A549 (cell line): ENCODE data around the gene CERK. TPM values are rescaled to one million over a fixed set of nuclear protein-coding genes. Genes with fewer than 3 reads are reported as not detected.

ENCODE experiments used
- ATAC-seq, 2 experiments: fragments of 200-7000 bp in 1 of 2; fragments of >200 bp in 1 of 2; cut with Nextera tagmentation in 1 of 2; cut with Tn5 transposase in 1 of 2; 3 replicates each; pipeline versions ENCODE4 v1.8.0 to v1.9.1; 2018 to 2020; ENCODE audit warnings: mild to moderate bottlenecking in 1 of 2, moderate library complexity in 1 of 2
- CTCF ChIA-PET: fragments of 300-600 bp; sonication (Branson Sonifier 250); formaldehyde crosslinking; extraction: SDS; loops from one replicate; lab custom pipeline; 2021; ENCODE audit warnings: antibody characterized with exemption, inconsistent platforms; lab: Yijun Ruan, JAX
- POLR2A ChIA-PET: fragments of 350-600 bp; formaldehyde crosslinking; extraction: SDS; loops from one replicate; lab custom pipeline; 2021; ENCODE audit warnings: antibody characterized with exemption, inconsistent platforms; lab: Yijun Ruan, JAX
- DNase-seq, 2 experiments: peaks; one replicate each; pipeline versions ENCODE4 v3.0.0 to v3.0.0-alpha.2; 2011 to 2016; ENCODE audit warnings: low read depth in 1 of 2, low spot score in 1 of 2
- FAIRE-seq: peaks from 2 replicates; lab custom pipeline; 2011; peaks lifted over from hg19 to GRCh38; lab: Jason Lieb, UNC
- H3K27ac ChIP-seq, 2 experiments: fragments of >200 bp; sonication (Bioruptor Twin); formaldehyde crosslinking; 3 replicates each; pipeline ENCODE4 v1.5.1; 2016 to 2017
- H3K4me1 ChIP-seq: fragments of >200 bp; sonication (Bioruptor Twin); formaldehyde crosslinking; 3 replicates; pipeline ENCODE4 v1.6.1; 2016
- H3K4me2 ChIP-seq: fragments of >200 bp; sonication (Bioruptor Twin); formaldehyde crosslinking; 3 replicates; pipeline ENCODE4 v1.6.1; 2016
- H3K4me3 ChIP-seq: fragments of >200 bp; sonication (Bioruptor Twin); formaldehyde crosslinking; 3 replicates; pipeline ENCODE4 v1.5.1; 2016
- H3K9me3 ChIP-seq: fragments of >200 bp; sonication (Bioruptor Twin); formaldehyde crosslinking; 3 replicates; pipeline ENCODE4 v1.6.1; 2016
- CBX2 ChIP-seq: fragments of 200-600 bp; sonication (generic); IDR thresholded peaks from 2 replicates; pipeline ENCODE4 v1.6.1; 2016; ENCODE audit warnings: low read depth, mild to moderate bottlenecking, borderline replicate concordance
- CEBPB ChIP-seq, 2 experiments: fragments of >200 bp in 1 of 2; sonication (Bioruptor Twin) in 1 of 2; formaldehyde crosslinking in 1 of 2; IDR thresholded peaks; 2 replicates each; pipeline ENCODE4 v1.6.1; 2012 to 2016
- EHF ChIP-seq: fragments of 250-450 bp; sonication (Bioruptor Pico); IDR thresholded peaks from 2 replicates; pipeline ENCODE4 v1.5.0; 2020; ENCODE audit warnings: mild to moderate bottlenecking
- EP300 ChIP-seq, 2 experiments: fragments of >200 bp; sonication (Bioruptor Twin); formaldehyde crosslinking; IDR thresholded peaks; 2 replicates in 1 of 2; 3 replicates in 1 of 2; pipeline ENCODE4 v1.6.1; 2016 to 2017
- ESRRA ChIP-seq: fragments of 150-350 bp; IDR thresholded peaks from 2 replicates; pipeline ENCODE4 v1.6.1; 2014; ENCODE audit warnings: mild to moderate bottlenecking, low read length, borderline replicate concordance
- GATA3 ChIP-seq: IDR thresholded peaks from 2 replicates; pipeline ENCODE4 v1.6.1; 2012; ENCODE audit warnings: borderline replicate concordance
- HES2 ChIP-seq: fragments of >200 bp; sonication (Bioruptor Twin); formaldehyde crosslinking; IDR thresholded peaks from 2 replicates; pipeline ENCODE4 v1.6.1; 2016
- HEYL ChIP-seq: fragments of 250-450 bp; sonication (Bioruptor Pico); IDR thresholded peaks from 2 replicates; pipeline ENCODE4 v1.8.0; 2021; ENCODE audit warnings: mild to moderate bottlenecking, moderate library complexity
- HOXB13 ChIP-seq: fragments of 250-450 bp; sonication (Bioruptor Pico); IDR thresholded peaks from 2 replicates; pipeline ENCODE4 v1.5.0; 2020; ENCODE audit warnings: low read depth, mild to moderate bottlenecking, moderate library complexity
- JUN ChIP-seq, 2 experiments: fragments of >200 bp; sonication (Bioruptor Twin); formaldehyde crosslinking; IDR thresholded peaks; 2 replicates in 1 of 2; 3 replicates in 1 of 2; pipeline ENCODE4 v1.6.1; 2016 to 2017
- POLR2A ChIP-seq: IDR thresholded peaks from 2 replicates; pipeline ENCODE4 v1.6.1; 2012; ENCODE audit warnings: mild to moderate bottlenecking, low read length
- RARB ChIP-seq: fragments of 250-450 bp; sonication (Bioruptor Pico); IDR thresholded peaks from 2 replicates; pipeline ENCODE4 v1.8.0; 2021; ENCODE audit warnings: mild to moderate bottlenecking, moderate library complexity
- RCOR1 ChIP-seq: fragments of 150-350 bp; IDR thresholded peaks from 2 replicates; pipeline ENCODE4 v1.6.1; 2014; ENCODE audit warnings: antibody characterized with exemption, low read length, low read depth
- RFX5 ChIP-seq: fragments of 450-650 bp; IDR thresholded peaks from 2 replicates; pipeline ENCODE4 v1.7.1; 2014; ENCODE audit warnings: antibody characterized with exemption, mild to moderate bottlenecking, moderate library complexity
- RNF2 ChIP-seq: fragments of 200-600 bp; sonication (generic); IDR thresholded peaks from 2 replicates; pipeline ENCODE4 v1.6.1; 2016; ENCODE audit warnings: low read depth, mild to moderate bottlenecking, antibody characterized with exemption, moderate library complexity, borderline replicate concordance
- TFCP2L1 ChIP-seq: fragments of 250-450 bp; sonication (Bioruptor Pico); IDR thresholded peaks from 2 replicates; pipeline ENCODE4 v1.5.0; 2021; ENCODE audit warnings: mild to moderate bottlenecking
- TP53 ChIP-seq: fragments of 250-450 bp; sonication (Bioruptor Pico); IDR thresholded peaks from 2 replicates; pipeline ENCODE4 v1.5.0; 2021; ENCODE audit warnings: mild to moderate bottlenecking, moderate library complexity
- ZC3H11A ChIP-seq: fragments of 450-650 bp; IDR thresholded peaks from 2 replicates; pipeline ENCODE4 v1.6.1; 2014; ENCODE audit warnings: antibody characterized with exemption, mild to moderate bottlenecking
- ZFP36 ChIP-seq: fragments of 450-650 bp; IDR thresholded peaks from 2 replicates; pipeline ENCODE4 v1.6.1; 2014; ENCODE audit warnings: borderline replicate concordance; ENCODE audit not compliant: partially characterized antibody
- ZNF302 ChIP-seq: fragments of 250-450 bp; sonication (Bioruptor Pico); IDR thresholded peaks from 2 replicates; pipeline ENCODE4 v1.9.0; 2021; ENCODE audit warnings: inconsistent platforms, mild to moderate bottlenecking, moderate library complexity
- WGBS: methylation state at CpG from one replicate; pipeline ENCODE4 v1.1.6; 2017; ENCODE audit errors: missing lambda C conversion rate; 5-methylcytosine and 5-hydroxymethylcytosine counted together
- polyA plus RNA-seq, 4 experiments: library from polyadenylated mRNA; depleted of rRNA in 3 of 4; stranded (reverse); fragments of >200 nt; fragmentation: RNase III in 1 of 4; extraction: RNeasy Plus Mini Kit Qiagen cat#74134 plus additional on column Dnase treatment in 1 of 4; gene quantifications; 2 replicates in 3 of 4; 3 replicates in 1 of 4; pipeline ENCODE4 v1.2.3, GENCODE V29; 2011 to 2017
- TF ChIP-seq, protein P1 (sequence below): fragments of 450-650 bp; IDR thresholded peaks from 2 replicates; pipeline ENCODE4 v1.6.1; 2014; ENCODE audit warnings: antibody characterized with exemption
- TF ChIP-seq, protein P2 (sequence below): fragments of 150-350 bp; IDR thresholded peaks from 2 replicates; pipeline ENCODE4 v1.6.1; 2014; ENCODE audit warnings: low read depth, mild to moderate bottlenecking, low read length
- TF ChIP-seq, protein P3 (sequence below): fragments of >200 bp; sonication (Bioruptor Twin); formaldehyde crosslinking; IDR thresholded peaks from 3 replicates; pipeline ENCODE4 v1.5.1; 2016
- TF ChIP-seq, protein P4 (sequence below): fragments of 200-600 bp; sonication (generic); IDR thresholded peaks from 2 replicates; pipeline ENCODE4 v1.6.1; 2016; ENCODE audit warnings: antibody characterized with exemption, mild to moderate bottlenecking, moderate library complexity
- TF ChIP-seq, protein P5 (sequence below): fragments of >200 bp; sonication (Bioruptor Twin); formaldehyde crosslinking; IDR thresholded peaks from 3 replicates; pipeline ENCODE4 v1.6.1; 2016
- TF ChIP-seq, protein P6 (sequence below): fragments of 250-450 bp; sonication (Bioruptor Pico); IDR thresholded peaks from 2 replicates; pipeline ENCODE4 v1.5.0; 2020; ENCODE audit warnings: low read depth, mild to moderate bottlenecking, moderate library complexity

Gene CERK
- polyA plus RNA-seq, 2 of the 4 experiments (the other 2 are of a cell fraction), result 13.1 to 15.6 TPM

DNA sequence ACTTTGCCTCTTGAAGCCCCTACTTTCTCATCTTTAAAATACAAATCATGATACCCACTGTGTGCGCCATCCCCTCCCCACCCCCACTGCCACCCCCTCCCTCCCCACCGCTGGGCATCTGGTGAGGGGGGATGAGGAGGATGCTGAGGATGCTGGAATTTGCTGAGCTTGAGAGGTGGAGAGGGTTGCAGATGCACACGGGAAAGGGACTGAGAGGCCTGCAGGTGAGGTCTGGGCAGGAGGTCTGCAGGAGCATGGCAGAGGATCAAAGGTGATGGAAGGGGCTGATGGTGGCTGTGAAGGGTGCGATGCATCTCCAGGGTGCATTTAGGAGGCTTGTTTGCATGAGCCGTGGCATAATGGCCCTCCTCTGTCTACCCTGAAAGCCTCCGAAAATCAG, 16.8 kb upstream of the CERK start:
- Histone ChIP-seq H3K4me1 (peaks cover 39% of the 10 kb centered on the region), H3K4me3 (no peak overlapping the region), H3K27ac (peak overlapping the region; percentile 92 to 96), H3K4me2 (peak overlapping the region; percentile 59), H3K9me3 (peaks cover 11% of the 10 kb centered on the region; the same call in 2 of the 3 replicates)
- 79% methylated on average over 6 of the region's 6 CpGs for WGBS
- ATAC-seq (no peak), FAIRE-seq (no peak), DNase-seq (no peak)
- TF ChIP-seq, protein P1, sequence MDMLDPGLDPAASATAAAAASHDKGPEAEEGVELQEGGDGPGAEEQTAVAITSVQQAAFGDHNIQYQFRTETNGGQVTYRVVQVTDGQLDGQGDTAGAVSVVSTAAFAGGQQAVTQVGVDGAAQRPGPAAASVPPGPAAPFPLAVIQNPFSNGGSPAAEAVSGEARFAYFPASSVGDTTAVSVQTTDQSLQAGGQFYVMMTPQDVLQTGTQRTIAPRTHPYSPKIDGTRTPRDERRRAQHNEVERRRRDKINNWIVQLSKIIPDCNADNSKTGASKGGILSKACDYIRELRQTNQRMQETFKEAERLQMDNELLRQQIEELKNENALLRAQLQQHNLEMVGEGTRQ, result no peak
- TF ChIP-seq, protein P2, sequence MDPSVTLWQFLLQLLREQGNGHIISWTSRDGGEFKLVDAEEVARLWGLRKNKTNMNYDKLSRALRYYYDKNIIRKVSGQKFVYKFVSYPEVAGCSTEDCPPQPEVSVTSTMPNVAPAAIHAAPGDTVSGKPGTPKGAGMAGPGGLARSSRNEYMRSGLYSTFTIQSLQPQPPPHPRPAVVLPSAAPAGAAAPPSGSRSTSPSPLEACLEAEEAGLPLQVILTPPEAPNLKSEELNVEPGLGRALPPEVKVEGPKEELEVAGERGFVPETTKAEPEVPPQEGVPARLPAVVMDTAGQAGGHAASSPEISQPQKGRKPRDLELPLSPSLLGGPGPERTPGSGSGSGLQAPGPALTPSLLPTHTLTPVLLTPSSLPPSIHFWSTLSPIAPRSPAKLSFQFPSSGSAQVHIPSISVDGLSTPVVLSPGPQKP, result no peak
- no peak for TF ChIP-seq EP300 (IDR thresholded peaks at IDR 0.05)
- TF ChIP-seq RARB (CRISPR knock-in tag), result no peak
- no peak for TF ChIP-seq JUN (IDR thresholded peaks at IDR 0.05)
- TF ChIP-seq, protein P3, sequence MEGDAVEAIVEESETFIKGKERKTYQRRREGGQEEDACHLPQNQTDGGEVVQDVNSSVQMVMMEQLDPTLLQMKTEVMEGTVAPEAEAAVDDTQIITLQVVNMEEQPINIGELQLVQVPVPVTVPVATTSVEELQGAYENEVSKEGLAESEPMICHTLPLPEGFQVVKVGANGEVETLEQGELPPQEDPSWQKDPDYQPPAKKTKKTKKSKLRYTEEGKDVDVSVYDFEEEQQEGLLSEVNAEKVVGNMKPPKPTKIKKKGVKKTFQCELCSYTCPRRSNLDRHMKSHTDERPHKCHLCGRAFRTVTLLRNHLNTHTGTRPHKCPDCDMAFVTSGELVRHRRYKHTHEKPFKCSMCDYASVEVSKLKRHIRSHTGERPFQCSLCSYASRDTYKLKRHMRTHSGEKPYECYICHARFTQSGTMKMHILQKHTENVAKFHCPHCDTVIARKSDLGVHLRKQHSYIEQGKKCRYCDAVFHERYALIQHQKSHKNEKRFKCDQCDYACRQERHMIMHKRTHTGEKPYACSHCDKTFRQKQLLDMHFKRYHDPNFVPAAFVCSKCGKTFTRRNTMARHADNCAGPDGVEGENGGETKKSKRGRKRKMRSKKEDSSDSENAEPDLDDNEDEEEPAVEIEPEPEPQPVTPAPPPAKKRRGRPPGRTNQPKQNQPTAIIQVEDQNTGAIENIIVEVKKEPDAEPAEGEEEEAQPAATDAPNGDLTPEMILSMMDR, result no peak
- TF ChIP-seq ZC3H11A, result no peak
- ChIA-PET POLR2A (interaction anchor here (1.3 to 1.7 kb wide), 2 partner anchors 8 to 9 kb away, joined by 3 to 16 read pairs; partner anchors contain the start of gene TBC1D22A), CTCF (interaction anchor here (1.0 to 1.8 kb wide), 3 partner anchors 10 to 44 kb away, joined by 3 to 6 read pairs (median 4); no protein-coding TSS in a partner anchor)

GRCh38 chr22:46754110-46754799, 16.2 kb upstream of the CERK start:
- ChIA-PET POLR2A (interaction anchor here (1.3 to 1.7 kb wide), 2 partner anchors 8 to 10 kb away, joined by 3 to 16 read pairs; partner anchors contain the start of gene TBC1D22A), CTCF (interaction anchor here (1.0 to 1.8 kb wide), 3 partner anchors 10 to 45 kb away, joined by 3 to 6 read pairs (median 4); no protein-coding TSS in a partner anchor)
- H3K27ac ChIP-seq, result peak overlapping the region; percentile 92 to 96
- ATAC-seq (peak; percentile 91 to 92), FAIRE-seq (peak; percentile 67), DNase-seq (peak; percentile 90 to 92)
- H3K4me1 ChIP-seq, result peaks cover 44% of the 10 kb centered on the region
- H3K4me2 ChIP-seq, result peak overlapping the region; percentile 59
- 3% methylated on average over 7 of the region's 14 CpGs for WGBS
- H3K9me3 ChIP-seq, result peaks cover 11% of the 10 kb centered on the region; the same call in 2 of the 3 replicates
- no peak overlapping the region for H3K4me3 ChIP-seq
- TF ChIP-seq, protein P4, sequence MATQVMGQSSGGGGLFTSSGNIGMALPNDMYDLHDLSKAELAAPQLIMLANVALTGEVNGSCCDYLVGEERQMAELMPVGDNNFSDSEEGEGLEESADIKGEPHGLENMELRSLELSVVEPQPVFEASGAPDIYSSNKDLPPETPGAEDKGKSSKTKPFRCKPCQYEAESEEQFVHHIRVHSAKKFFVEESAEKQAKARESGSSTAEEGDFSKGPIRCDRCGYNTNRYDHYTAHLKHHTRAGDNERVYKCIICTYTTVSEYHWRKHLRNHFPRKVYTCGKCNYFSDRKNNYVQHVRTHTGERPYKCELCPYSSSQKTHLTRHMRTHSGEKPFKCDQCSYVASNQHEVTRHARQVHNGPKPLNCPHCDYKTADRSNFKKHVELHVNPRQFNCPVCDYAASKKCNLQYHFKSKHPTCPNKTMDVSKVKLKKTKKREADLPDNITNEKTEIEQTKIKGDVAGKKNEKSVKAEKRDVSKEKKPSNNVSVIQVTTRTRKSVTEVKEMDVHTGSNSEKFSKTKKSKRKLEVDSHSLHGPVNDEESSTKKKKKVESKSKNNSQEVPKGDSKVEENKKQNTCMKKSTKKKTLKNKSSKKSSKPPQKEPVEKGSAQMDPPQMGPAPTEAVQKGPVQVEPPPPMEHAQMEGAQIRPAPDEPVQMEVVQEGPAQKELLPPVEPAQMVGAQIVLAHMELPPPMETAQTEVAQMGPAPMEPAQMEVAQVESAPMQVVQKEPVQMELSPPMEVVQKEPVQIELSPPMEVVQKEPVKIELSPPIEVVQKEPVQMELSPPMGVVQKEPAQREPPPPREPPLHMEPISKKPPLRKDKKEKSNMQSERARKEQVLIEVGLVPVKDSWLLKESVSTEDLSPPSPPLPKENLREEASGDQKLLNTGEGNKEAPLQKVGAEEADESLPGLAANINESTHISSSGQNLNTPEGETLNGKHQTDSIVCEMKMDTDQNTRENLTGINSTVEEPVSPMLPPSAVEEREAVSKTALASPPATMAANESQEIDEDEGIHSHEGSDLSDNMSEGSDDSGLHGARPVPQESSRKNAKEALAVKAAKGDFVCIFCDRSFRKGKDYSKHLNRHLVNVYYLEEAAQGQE, result no peak
- TF ChIP-seq HOXB13 (no peak), CEBPB (IDR thresholded peaks at IDR 0.05) (no peak), HES2 (no peak), TFCP2L1 (CRISPR knock-in tag) (no peak), RCOR1 (no peak), CBX2 (no peak), ESRRA (no peak), GATA3 (0 out of 2 replicates have a peak, but pooled peaks have one; percentile 41), RNF2 (no peak), ZFP36 (no peak), ZC3H11A (no peak), EHF (CRISPR knock-in tag) (no peak), HEYL (CRISPR knock-in tag) (no peak), ZNF302 (CRISPR knock-in tag) (no peak), POLR2A (peak; percentile 51; the same call in 1 of the 2 replicates), RFX5 (no peak), TP53 (CRISPR knock-in tag) (no peak)
- TF ChIP-seq, protein P5, sequence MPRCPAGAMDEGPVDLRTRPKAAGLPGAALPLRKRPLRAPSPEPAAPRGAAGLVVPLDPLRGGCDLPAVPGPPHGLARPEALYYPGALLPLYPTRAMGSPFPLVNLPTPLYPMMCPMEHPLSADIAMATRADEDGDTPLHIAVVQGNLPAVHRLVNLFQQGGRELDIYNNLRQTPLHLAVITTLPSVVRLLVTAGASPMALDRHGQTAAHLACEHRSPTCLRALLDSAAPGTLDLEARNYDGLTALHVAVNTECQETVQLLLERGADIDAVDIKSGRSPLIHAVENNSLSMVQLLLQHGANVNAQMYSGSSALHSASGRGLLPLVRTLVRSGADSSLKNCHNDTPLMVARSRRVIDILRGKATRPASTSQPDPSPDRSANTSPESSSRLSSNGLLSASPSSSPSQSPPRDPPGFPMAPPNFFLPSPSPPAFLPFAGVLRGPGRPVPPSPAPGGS, result no peak
- TF ChIP-seq, protein P6, sequence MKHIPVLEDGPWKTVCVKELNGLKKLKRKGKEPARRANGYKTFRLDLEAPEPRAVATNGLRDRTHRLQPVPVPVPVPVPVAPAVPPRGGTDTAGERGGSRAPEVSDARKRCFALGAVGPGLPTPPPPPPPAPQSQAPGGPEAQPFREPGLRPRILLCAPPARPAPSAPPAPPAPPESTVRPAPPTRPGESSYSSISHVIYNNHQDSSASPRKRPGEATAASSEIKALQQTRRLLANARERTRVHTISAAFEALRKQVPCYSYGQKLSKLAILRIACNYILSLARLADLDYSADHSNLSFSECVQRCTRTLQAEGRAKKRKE (CRISPR knock-in tag), result no peak; the same call in 1 of the 2 replicates
